Fibroblast of skin of left quadriceps (primary cell): ENCODE results near the gene HAVCR2.
A peak's percentile ranks its signal among the peaks of the same experiment; 100 is the strongest.

Source experiments
- DNase-seq, 2 experiments: peaks; one replicate each; pipeline ENCODE4 v3.0.0-alpha.2; 2013; ENCODE audit warnings: low read depth in 2 of 2

Gene HAVCR2

GRCh38 chr5:157108976-157109375, at the start of gene HAVCR2:
Gene HAVCR2 (minus strand): TSS chr5:157109044. CDS start chr5:157108983, 61 bp downstream.
- no peak for DNase-seq

GRCh38 chr5:157157293-157157891, 48.5 kb upstream of the HAVCR2 start:
- DNase-seq = no peak

- no peak for DNase-seq
Observed at GRCh38 chr5:157155297-157155696, 46.5 kb upstream of the HAVCR2 start.

- DNase-seq = no peak
Observed at GRCh38 chr5:157150995-157151394, 42.2 kb upstream of the HAVCR2 start.

GRCh38 chr5:157148734-157149615, 40.1 kb upstream of the HAVCR2 start:
- peak; percentile 45 to 46 for DNase-seq

- DNase-seq = peak in 1 of 2 experiments; percentile 3
Observed at GRCh38 chr5:157143127-157143971, 34.5 kb upstream of the HAVCR2 start.

- DNase-seq = peak; percentile 99
Observed at GRCh38 chr5:157142317-157143126, 33.7 kb upstream of the HAVCR2 start, which contains the start of gene MED7. Gene MED7 (minus strand): TSS chr5:157142865. CDS start chr5:157139431, 3,434 bp downstream.

- DNase-seq = no peak
Observed at GRCh38 chr5:157137691-157138090, 28.8 kb upstream of the HAVCR2 start.

- DNase-seq = no peak
Observed at GRCh38 chr5:157132281-157132612, 23.4 kb upstream of the HAVCR2 start.

GRCh38 chr5:157130925-157131324, 22.1 kb upstream of the HAVCR2 start:
- DNase-seq = no peak

- no peak for DNase-seq
Observed at GRCh38 chr5:157121709-157122108, 12.9 kb upstream of the HAVCR2 start.

GRCh38 chr5:157120102-157120501, 11.3 kb upstream of the HAVCR2 start:
- DNase-seq = no peak

- DNase-seq = no peak
Observed at GRCh38 chr5:157116483-157116954, 7.7 kb upstream of the HAVCR2 start.

- no peak for DNase-seq
Observed at GRCh38 chr5:157115502-157115901, 6.7 kb upstream of the HAVCR2 start.

- no peak for DNase-seq
Observed at GRCh38 chr5:157115012-157115411, 6.2 kb upstream of the HAVCR2 start.

- DNase-seq = no peak
Observed at GRCh38 chr5:157113002-157113401, 4.2 kb upstream of the HAVCR2 start.

- DNase-seq = no peak
Observed at GRCh38 chr5:157109744-157110143, 900 bp upstream of the HAVCR2 start.

GRCh38 chr5:157107508-157107907, 1.3 kb downstream of the HAVCR2 start:
- DNase-seq = no peak

- no peak for DNase-seq
Observed at GRCh38 chr5:157106630-157107461, 2.0 kb downstream of the HAVCR2 start.

- peak; percentile 3 to 4 for DNase-seq
Observed at GRCh38 chr5:157100140-157100679, 8.6 kb downstream of the HAVCR2 start.
